ENCODE data around the gene CD14.
"Not testable (repeated sequence)": the region's sequence is repeated elsewhere in the genome, so short reads cannot be mapped to it uniquely, and the experiment has no call there.

The CD14 gene

DNA sequence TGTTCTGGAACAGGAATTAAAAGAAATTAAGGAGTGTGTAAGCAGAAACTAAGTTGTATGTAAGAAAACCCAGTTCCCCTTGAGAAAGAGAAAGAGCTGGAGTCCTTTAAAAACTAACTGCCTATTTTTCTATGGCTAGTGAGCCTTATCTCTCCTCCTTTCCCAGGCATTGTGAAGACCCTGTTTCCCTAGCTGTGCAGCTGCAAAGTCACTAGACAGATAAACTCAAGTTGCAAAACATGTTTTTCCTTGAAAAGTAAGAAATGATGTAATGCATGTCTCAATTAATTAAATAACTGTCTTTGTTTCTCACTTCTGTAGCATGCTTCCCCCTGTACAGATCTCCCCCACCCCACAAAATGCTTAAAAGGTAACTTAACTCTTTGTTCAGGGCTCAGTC lies 9.9 kb downstream of the CD14 start:
- DNase-seq, H3K4me3 Mint-ChIP-seq, ATAC-seq, H3K9me3 Mint-ChIP-seq, H3K4me1 Mint-ChIP-seq: not testable (repeated sequence)
- Mint-ChIP-seq H3K27ac (peak overlapping the region in 1 of 2 donors; percentile 5), H3K27me3 (peaks cover 11% of the 10 kb centered on the region)

DNA sequence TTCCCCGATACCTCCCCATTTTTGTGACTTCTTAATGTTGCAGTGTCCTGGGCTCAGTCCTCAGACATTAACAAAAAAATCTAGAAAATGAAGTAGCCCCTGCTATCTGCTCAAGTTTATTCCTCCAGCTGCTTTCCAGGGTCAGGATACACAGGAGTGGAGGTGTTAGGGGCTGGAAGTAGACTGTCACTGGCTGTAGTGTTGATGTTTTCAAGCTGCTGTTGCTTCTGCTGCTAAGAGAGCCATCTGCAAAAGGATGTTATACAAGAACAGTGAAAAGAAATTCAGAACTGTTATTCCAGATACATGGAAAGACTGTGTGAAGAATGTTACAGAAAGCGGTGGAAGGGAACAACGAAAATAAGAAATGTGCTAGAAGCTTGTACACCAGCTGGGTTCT lies 10.7 kb downstream of the CD14 start:
- DNase-seq (no peak), ATAC-seq (no peak)
- Mint-ChIP-seq H3K4me1 (no peaks in the 10 kb centered on the region), H3K9me3 (no peaks in the 10 kb centered on the region), H3K4me3 (no peak overlapping the region), H3K27me3 (peaks cover 17% of the 10 kb centered on the region), H3K27ac (no peak overlapping the region)

DNA sequence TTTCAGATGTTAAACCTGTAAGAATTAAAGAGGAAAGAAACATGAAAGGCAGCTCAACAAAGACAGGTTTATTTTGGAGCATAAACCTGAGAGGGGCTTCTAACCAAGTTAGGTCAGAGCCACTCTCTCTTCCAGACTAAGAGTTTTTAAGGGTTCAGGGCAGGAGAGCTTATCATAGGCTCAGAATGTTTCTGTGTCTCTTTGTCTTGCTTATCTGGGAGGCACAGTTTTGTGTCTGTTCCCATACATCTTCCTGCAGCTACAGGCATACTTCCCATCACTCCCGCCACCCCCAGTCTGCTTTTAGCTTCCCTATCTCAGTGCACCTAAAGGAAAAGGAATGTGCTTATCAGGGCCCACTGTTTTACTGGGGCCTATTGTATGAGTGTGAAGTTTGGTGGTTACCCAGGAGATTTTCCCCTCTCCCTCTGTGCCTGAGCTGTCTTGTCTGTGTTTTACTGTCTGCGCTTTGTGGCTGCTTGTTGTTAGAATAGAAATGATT lies 21.9 kb downstream of the CD14 start:
- Mint-ChIP-seq H3K27ac (no peak overlapping the region), H3K4me3 (no peak overlapping the region), H3K4me1 (peaks cover 19% of the 10 kb centered on the region), H3K9me3 (no peaks in the 10 kb centered on the region), H3K27me3 (peaks cover 24% of the 10 kb centered on the region)
- no peak for DNase-seq
- no peak for ATAC-seq

DNA sequence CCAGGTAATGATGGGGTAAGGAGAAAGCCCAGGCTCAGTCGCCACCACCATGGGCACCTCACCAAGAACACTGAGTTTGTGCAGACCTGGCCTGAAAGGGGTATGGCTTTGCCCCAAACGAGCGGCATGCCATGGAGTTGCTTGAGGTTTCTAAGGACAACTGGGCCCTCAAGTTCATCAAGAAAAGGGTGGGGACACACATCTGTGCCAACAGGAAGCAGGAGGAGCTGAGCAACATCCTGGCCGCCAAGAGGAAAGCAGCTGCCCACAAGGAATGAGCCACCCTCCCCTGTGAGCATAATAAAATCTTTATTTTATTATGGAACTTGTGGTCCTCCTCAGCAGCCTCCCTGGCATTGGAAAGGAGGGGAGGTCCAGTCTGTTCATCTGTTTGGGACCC lies 23.8 kb downstream of the CD14 start:
- DNase-seq (no peak), ATAC-seq (no peak)
- Mint-ChIP-seq H3K27me3 (peaks cover 24% of the 10 kb centered on the region), H3K9me3 (no peaks in the 10 kb centered on the region), H3K4me3 (no peak overlapping the region), H3K4me1 (peaks cover 19% of the 10 kb centered on the region), H3K27ac (no peak overlapping the region)

- peaks cover 19% of the 10 kb centered on the region for H3K4me1 Mint-ChIP-seq
- H3K4me3 Mint-ChIP-seq, result no peak overlapping the region
- H3K9me3 Mint-ChIP-seq, result no peaks in the 10 kb centered on the region
- H3K27ac Mint-ChIP-seq, result no peak overlapping the region
- ATAC-seq, result no peak
- H3K27me3 Mint-ChIP-seq, result peaks cover 24% of the 10 kb centered on the region
- DNase-seq, result no peak
Observed at GRCh38 chr5:140608722-140609121, 24.3 kb downstream of the CD14 start.

- no peak overlapping the region for H3K27ac Mint-ChIP-seq
- H3K9me3 Mint-ChIP-seq, result no peaks in the 10 kb centered on the region
- H3K4me1 Mint-ChIP-seq, result peaks cover 11% of the 10 kb centered on the region
- ATAC-seq, result no peak
- H3K4me3 Mint-ChIP-seq, result no peak overlapping the region
- no peak for DNase-seq
- peaks cover 12% of the 10 kb centered on the region for H3K27me3 Mint-ChIP-seq
Observed at GRCh38 chr5:140607031-140607430, 25.9 kb downstream of the CD14 start.

DNA sequence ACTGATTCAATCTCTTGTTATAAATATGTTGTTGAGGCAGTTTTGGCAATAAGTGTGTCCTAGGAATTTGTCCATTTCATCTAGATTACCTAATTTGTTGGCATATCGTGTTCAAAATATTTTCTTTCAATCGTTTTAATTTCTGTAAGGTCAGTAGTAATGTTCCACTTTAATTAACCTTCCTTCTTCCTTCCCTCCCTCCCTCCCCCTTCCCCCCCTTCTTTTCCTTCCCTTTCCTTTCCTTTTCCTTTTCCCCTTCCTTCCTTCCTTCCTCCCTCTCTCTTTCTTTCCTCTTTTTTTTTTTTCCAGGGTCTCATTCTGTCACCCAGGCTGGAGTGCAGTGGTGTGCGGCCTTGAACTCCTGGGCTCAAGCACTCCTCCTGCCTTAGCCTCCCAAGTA lies 27.1 kb downstream of the CD14 start:
- Mint-ChIP-seq H3K9me3 (no peaks in the 10 kb centered on the region), H3K4me3 (no peak overlapping the region), H3K27ac (no peak overlapping the region), H3K4me1 (no peaks in the 10 kb centered on the region), H3K27me3 (peaks cover under 1% of the 10 kb centered on the region)
- DNase-seq (no peak), ATAC-seq (no peak)

- Mint-ChIP-seq H3K4me1 (no peaks in the 10 kb centered on the region), H3K27ac (no peak overlapping the region), H3K4me3 (no peak overlapping the region), H3K27me3 (no peaks in the 10 kb centered on the region), H3K9me3 (no peaks in the 10 kb centered on the region)
- DNase-seq (no peak), ATAC-seq (no peak)
Observed at GRCh38 chr5:140603734-140604133, 29.2 kb downstream of the CD14 start.

DNA sequence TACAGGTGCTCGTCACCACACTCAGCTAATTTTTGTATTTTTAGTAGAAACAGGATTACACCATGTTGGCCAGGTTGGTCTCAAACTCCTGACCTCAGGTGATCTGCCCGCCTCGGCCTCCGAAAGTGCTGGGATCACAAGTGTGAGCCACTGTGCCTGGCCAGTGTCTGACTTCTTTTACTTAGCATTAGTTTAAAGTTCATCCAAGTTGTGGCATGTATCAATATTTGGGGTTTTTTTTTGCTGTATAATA lies 29.6 kb downstream of the CD14 start:
- not testable (repeated sequence) for H3K9me3 Mint-ChIP-seq, H3K4me1 Mint-ChIP-seq, H3K27ac Mint-ChIP-seq, ATAC-seq, H3K4me3 Mint-ChIP-seq, H3K27me3 Mint-ChIP-seq, DNase-seq

GRCh38 chr5:140602147-140602546 lies 30.8 kb downstream of the CD14 start:
- Mint-ChIP-seq H3K4me3 (no peak overlapping the region), H3K9me3 (no peaks in the 10 kb centered on the region), H3K27me3 (no peaks in the 10 kb centered on the region), H3K27ac (peak overlapping the region in 1 of 2 donors; percentile 7), H3K4me1 (no peaks in the 10 kb centered on the region)
- no peak for ATAC-seq
- no peak for DNase-seq

- no peaks in the 10 kb centered on the region for H3K9me3 Mint-ChIP-seq
- H3K4me3 Mint-ChIP-seq, result no peak overlapping the region
- no peaks in the 10 kb centered on the region for H3K27me3 Mint-ChIP-seq
- H3K4me1 Mint-ChIP-seq, result peaks cover 8% of the 10 kb centered on the region
- H3K27ac Mint-ChIP-seq, result no peak overlapping the region
- ATAC-seq, result no peak
- DNase-seq, result no peak
Observed at GRCh38 chr5:140600096-140600495, 32.9 kb downstream of the CD14 start.

DNA sequence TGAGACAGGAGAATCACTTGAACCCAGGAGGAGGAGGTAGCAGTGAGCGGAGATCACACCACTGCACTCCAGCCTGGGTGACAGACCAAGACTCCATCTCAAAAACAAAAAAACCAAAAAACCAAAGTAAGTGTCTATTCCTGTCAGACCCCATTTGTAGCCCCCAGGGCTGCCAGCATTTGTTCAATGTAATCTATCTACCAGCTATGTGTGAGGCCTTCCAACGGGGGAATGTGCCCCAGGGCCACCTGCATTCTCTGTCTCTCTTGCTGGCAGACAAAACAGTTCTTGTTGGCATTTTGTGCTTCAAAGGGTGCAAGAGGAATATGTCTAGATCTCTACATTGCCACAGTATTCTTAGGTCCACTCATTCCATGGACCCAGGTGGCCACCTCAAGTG lies 34.1 kb downstream of the CD14 start:
- Mint-ChIP-seq H3K9me3 (no peaks in the 10 kb centered on the region), H3K27ac (no peak overlapping the region), H3K4me1 (peaks cover 8% of the 10 kb centered on the region), H3K27me3 (no peaks in the 10 kb centered on the region), H3K4me3 (no peak overlapping the region)
- no peak for ATAC-seq
- DNase-seq, result no peak

- no peak overlapping the region for H3K4me3 Mint-ChIP-seq
- H3K27ac Mint-ChIP-seq, result no peak overlapping the region
- no peak for DNase-seq
- peaks cover 8% of the 10 kb centered on the region for H3K4me1 Mint-ChIP-seq
- H3K9me3 Mint-ChIP-seq, result no peaks in the 10 kb centered on the region
- no peaks in the 10 kb centered on the region for H3K27me3 Mint-ChIP-seq
- ATAC-seq, result no peak
Observed at GRCh38 chr5:140596321-140596741, 36.6 kb downstream of the CD14 start.

GRCh38 chr5:140595538-140596300 lies 37.3 kb downstream of the CD14 start:
- ATAC-seq (no peak), DNase-seq (no peak)
- Mint-ChIP-seq H3K4me3 (no peak overlapping the region), H3K27me3 (no peaks in the 10 kb centered on the region), H3K4me1 (peaks cover 8% of the 10 kb centered on the region), H3K27ac (no peak overlapping the region), H3K9me3 (no peaks in the 10 kb centered on the region)

GRCh38 chr5:140594169-140594568 lies 38.8 kb downstream of the CD14 start:
- H3K27ac Mint-ChIP-seq, result no peak overlapping the region
- H3K27me3 Mint-ChIP-seq, result no peaks in the 10 kb centered on the region
- H3K4me3 Mint-ChIP-seq, result no peak overlapping the region
- ATAC-seq (no peak), DNase-seq (no peak)
- peaks cover 8% of the 10 kb centered on the region for H3K4me1 Mint-ChIP-seq
- H3K9me3 Mint-ChIP-seq, result no peaks in the 10 kb centered on the region

DNA sequence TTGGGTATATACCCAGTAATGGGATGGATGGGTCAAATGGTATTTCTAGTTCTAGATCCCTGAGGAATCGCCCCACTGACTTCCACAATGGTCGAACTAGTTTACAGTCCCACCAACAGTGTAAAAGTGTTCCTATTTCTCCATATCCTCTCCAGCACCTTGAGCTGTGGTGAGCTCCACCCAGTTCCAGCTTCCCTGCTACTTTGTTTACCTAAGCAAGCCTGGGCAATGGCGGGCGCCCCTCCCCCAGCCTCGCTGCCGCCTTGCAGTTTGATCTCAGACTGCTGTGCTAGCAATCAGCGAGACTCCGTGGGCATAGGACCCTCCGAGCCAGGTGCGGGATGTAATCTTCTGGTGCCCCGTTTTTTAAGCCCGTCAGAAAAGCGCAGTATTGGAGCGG lies 39.9 kb downstream of the CD14 start:
- not testable (repeated sequence) for H3K27ac Mint-ChIP-seq, ATAC-seq, H3K4me1 Mint-ChIP-seq, DNase-seq, H3K27me3 Mint-ChIP-seq, H3K9me3 Mint-ChIP-seq
- H3K4me3 Mint-ChIP-seq, result peak overlapping the region in 1 of 2 donors; percentile 44

DNA sequence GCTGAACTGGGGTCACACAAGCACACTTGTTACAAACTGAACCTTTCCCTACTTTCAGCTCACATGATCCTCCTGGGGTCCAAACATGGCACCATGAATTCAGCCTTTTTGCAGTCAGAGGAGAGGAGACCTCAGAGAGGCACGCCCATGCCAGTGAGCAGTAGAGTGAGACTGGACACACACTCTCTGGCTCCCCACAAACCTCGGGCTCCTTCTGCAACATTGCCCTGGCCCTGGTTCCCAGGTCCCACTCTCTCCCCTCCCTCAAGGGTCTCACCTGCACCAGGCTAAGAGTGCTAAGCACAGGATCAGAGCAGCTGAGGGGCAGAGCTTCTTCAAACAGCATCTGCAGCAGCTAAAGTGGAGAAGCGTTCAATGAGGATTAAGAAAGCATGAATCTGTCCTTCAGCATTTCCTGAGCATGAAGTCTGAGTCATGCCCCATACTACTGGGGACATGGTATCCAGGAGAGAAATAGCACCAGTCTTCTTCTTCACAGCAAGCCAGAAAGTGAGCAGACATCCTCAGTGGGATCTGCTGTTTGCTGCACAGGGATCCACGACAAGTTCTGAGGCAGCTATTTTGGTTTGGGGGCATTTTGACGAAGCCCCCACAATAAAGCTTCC lies 41.1 kb downstream of the CD14 start:
- H3K27me3 Mint-ChIP-seq, result no peaks in the 10 kb centered on the region
- peaks cover 8% of the 10 kb centered on the region for H3K4me1 Mint-ChIP-seq
- H3K4me3 Mint-ChIP-seq, result no peak overlapping the region
- ATAC-seq, result no peak
- no peak overlapping the region for H3K27ac Mint-ChIP-seq
- no peaks in the 10 kb centered on the region for H3K9me3 Mint-ChIP-seq
- DNase-seq, result no peak

All from stimulated activated naive CD8-positive, alpha-beta T cell treated with anti-CD3 and anti-CD28 coated beads, Interleukin-15, amount 100 ng/mL, for 72 hours (primary cell).